Skin of body (tissue), 2 donors: Measurements from ENCODE around the gene SLC25A34. TPM values are rescaled to one million over a fixed set of nuclear protein-coding genes. Genes with fewer than 3 reads are reported as not detected.

Experiments used
- DNase-seq: peaks from one replicate; lab custom pipeline; 2025; lab: John Stamatoyannopoulos, UW
- total RNA-seq: library from RNA; depleted of rRNA; stranded (reverse); fragments of >200 nt; gene quantifications from one replicate; pipeline ENCODE4 v1.2.3, GENCODE V29; 2014

SLC25A34 gene
- total RNA-seq, 1 donor from 2014 or later: 0.49 TPM

- no peak for DNase-seq
Measured at GRCh38 chr1:15751717-15752116, 15.7 kb downstream of the SLC25A34 start.

GRCh38 chr1:15753776-15754175 is 17.7 kb downstream of the SLC25A34 start:
- DNase-seq: no peak

DNA sequence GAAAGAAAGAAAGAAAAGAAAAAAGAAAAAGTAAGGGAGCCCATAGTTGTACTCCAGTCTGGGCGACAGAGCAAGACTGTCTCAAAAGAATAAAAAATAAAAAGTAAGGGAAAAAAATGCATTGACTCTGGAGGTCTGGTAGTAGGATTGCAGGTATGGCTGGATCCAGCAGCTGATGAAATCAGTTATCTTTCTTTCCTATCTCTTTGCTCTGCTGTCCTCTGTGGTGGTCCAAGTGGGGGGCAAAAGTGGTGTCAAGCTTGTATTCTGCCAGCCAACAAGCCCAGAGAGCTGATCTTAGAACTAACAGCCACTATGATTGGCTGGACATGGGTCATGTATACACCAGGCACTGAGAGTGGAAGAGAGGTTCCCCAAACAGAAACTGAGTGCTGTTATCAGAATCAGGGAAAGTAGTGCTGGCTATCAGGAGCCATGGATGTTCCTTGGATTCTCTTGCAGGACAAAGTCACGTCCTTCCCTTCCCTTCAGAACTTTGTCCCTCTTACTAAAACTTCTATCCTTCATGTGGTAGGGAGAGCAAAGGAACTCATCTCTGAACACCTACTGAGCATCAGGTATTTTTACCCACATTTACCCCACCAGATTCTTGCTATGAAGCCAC is 19.1 kb downstream of the SLC25A34 start:
- no peak for DNase-seq

- DNase-seq: no peak
Measured at GRCh38 chr1:15755646-15756040, 19.6 kb downstream of the SLC25A34 start.

GRCh38 chr1:15756143-15757015 is 20.3 kb downstream of the SLC25A34 start:
- DNase-seq: peak; percentile 13

DNA sequence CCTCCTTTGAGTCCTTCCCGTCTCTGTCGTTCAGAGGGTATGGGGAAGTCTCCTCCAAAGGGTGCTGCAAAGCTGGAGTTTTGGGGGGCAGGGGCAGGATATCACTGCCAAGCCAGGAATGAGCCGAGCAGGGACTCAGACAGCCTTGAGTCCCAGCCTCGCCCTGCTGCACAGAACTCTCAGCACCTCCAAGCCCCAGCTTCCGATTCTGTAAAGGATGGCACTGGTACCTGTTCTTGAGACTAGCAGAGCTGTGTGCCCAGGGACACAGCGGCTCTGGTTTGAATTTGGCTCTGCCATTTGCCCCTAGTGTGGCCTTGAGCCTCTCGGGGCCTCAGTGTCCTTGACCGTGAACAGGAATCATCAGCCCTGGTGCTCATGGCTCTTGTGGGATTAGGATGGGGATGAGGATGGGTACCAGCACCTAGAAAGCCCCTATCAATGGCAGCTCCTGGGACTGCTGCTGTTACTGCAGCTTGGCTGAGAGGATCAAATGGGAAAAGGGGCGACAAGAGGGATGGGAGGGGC is 21.0 kb downstream of the SLC25A34 start:
- no peak for DNase-seq

- no peak for DNase-seq
Measured at GRCh38 chr1:15757575-15758342, 21.7 kb downstream of the SLC25A34 start.

DNA sequence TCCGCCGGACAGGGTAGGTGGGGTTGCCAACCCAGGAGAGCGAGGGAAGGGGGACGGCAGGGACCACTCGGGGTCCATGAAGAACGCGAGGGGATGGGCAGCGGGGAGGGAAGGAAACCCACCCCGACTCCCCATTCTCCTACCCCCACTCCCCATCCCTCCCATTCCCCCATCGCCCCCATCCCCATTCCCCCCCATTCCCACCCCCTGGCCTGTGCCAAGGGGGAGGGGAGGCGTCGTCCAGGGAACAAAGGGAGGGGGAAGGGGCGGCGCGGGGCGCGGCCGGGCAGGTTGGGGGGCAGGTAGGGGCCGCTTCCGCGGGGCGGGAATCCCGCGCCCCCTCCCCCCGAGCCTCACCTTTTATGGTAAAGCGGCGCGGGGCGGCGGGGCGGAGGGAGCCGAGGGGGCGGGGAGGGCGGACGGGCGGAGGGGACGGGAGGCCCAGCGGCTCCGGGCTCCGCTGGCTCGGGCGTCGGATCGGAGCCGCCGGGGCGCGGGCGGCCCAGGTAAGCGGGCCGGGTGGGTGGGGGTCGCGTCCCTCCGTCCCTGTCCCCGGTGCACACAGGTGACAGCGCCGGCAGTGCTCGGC is 22.4 kb downstream of the SLC25A34 start, which contains the start of gene FBLIM1:
FBLIM1 (plus strand) TSS at position 453 of the 589 bp plus-strand sequence. CDS start 6,189 bp downstream, outside the sequence.
- no peak for DNase-seq

- DNase-seq: no peak
Measured at GRCh38 chr1:15758953-15759661, 23.0 kb downstream of the SLC25A34 start.

- peak; percentile 23 for DNase-seq
Measured at GRCh38 chr1:15760520-15761211, 24.6 kb downstream of the SLC25A34 start.

DNA sequence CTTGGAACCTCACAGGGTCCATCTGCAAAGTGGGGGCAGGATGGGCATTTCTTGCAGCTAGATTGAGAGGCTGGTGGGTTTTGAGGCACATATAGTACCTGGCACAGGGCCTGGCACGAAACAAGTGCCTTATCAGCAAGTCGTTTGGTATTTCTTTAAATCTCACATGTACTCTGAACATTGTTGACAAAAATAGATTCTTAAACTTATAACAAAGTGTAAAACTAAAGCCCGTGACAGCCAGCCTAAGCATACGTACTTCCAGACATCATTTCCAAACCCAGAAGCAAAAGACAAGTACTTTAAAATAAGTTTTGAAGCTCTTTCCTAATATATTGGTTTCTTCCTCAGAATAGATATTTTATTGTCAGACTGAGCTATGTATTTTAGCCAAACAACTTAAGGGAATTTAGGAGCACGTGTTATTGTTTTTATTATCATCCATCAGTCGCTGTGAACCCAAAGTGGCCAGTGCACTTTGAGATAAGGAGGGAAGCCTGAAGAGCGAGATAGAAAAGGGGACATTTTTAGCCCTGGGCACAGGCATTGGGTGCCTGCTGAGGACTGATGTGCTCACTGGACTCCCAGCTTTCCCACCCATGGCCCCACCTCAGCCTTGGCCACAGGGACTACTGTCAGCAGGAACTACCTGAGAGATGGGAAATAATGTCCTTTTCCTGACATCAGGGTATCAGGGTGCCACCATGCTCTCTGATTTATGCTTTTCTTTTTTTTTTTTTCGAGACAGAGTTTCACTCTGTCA is 25.5 kb downstream of the SLC25A34 start:
- no peak for DNase-seq

- DNase-seq: no peak
Measured at GRCh38 chr1:15762546-15762945, 26.5 kb downstream of the SLC25A34 start.

DNA sequence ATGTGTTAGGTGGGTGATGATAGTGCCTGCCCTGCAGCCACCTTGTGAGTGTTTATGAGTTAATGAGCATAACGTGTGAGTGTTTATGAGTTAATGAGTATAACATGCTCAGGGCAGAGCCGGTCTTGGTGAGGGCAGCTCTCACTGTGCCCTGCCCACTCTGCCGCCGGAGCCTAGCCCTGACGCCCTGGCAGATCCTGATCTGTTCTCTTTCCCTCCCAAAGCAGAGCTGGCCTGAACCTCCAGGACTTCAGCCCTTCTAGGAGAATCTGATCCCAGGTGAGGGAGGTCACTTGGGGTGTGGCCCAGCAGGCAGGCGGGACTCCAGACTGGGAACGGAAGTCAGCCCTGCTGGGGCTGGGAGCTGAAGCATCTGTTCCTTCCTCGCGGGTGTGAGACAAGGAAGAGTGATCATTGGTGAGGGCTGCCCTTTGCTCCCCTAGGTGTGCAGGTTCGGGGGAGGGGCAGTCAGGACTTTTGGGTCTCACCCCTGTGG is 28.3 kb downstream of the SLC25A34 start:
- no peak for DNase-seq

GRCh38 chr1:15764890-15765289 is 28.8 kb downstream of the SLC25A34 start:
- no peak for DNase-seq

- DNase-seq: no peak
Measured at GRCh38 chr1:15765495-15766194, 29.6 kb downstream of the SLC25A34 start.

DNA sequence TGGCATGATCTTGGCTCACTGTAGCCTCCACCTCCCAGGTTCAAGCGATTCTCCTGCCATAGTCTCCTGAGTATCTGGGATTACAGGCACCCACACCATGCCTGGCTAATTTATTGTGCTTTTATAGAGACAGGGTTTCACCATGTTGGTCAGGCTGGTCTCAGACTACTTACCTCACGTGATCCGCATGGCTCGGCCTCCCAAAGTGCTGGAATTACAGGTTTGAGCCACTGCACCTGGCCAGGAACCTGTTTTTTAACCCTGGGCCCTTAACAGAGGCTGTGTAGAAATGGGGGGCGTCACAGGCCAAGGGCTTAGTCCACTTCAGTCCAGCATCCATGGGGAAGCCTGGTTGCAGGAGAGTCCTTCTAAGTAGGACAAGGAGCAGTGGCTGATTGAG is 31.9 kb downstream of the SLC25A34 start:
- no peak for DNase-seq

GRCh38 chr1:15768388-15768787 is 32.3 kb downstream of the SLC25A34 start:
- no peak for DNase-seq

- no peak for DNase-seq
Measured at GRCh38 chr1:15770313-15770962, 34.4 kb downstream of the SLC25A34 start.
